DMS114 treated with DMSO at 0.1 percent for 48 hours (cell line): ENCODE results near the gene SLC45A1.
"Not testable (repeated sequence)": the region's sequence is repeated elsewhere in the genome, so short reads cannot be mapped to it uniquely, and the experiment has no call there.

Experiments used
- DNase-seq: peaks from one replicate; lab custom pipeline; 2025; ENCODE audit not compliant: unreplicated experiment; lab: John Stamatoyannopoulos, UW

SLC45A1 gene

DNA sequence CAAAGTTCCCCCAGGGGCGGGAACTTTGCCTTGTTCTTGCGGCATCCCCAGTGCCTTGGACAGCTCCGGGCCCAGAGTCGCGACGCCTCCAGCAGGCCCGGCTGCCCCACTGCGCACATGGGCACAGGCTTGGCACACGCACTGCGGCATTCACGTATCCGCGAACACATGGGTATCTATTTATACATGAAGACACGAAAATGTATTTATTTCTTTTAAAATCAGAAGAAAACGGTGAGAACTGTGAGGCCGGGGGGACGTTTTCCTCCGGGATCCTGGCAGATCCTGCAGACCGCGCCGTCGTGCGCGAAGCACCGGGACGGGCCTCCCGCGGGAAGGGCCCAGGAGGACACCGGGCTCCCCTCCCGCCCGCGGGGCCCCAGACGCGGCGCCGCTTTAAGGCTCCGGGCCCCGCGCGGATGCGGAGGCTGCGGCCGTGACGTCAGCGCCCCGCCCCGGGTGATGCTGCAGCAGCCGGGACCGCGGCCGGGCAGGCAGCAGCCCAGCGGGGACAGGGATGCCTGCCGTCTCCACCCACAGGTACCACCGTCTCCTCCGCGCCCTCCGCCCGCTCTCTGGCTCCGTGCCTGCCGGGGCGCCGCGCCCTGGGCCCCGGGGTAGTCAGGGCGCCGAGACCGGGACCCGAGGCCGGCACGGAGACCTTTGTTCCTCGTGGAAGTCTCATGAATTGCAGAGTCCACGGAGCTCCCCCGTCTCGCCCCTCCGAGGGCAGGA lies at the start of gene SLC45A1:
SLC45A1 (plus strand) TSS at position 468 of the 735 bp plus-strand sequence. CDS start 6,216 bp downstream, outside the sequence.
- DNase-seq = peak; percentile 10

DNA sequence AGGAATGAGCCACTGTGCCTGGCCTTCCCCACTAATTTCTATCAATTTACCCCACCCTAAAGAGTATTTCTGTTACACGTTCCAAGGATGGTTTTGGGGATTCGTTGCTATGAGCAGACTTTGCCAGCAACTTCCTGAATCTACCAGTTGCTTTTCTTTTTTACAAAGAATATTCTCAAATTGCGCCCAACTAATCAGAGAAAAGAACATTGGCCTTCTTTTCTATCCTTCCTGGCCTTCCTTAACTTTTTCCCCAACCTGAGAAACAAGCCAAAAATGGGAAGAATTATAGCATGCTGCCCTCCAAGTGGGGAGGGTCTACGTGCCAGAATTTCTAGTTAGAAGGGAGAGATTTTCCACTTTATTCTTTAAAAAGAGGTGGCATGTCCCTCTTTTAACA lies 44.9 kb upstream of the SLC45A1 start:
- no peak for DNase-seq

DNA sequence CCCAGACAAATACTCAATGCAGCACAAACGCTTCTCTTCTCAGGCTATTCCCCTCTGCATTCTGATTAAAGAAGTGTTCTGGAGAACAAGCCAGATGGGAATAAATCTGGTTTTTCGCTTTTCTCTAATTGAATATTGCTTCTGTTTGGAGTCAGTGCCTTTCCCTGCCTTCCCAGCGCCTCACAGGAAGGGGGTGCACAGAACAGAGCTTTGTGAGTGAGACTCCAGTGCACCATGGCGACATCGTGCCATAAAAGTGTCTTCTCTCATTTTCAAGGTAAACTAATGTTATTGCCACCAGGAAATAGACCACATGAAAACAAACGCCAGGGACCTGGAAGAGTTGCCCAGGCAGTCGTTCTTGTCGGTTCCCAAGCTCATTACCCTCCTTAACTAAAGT lies 43.6 kb upstream of the SLC45A1 start:
- DNase-seq = no peak

DNA sequence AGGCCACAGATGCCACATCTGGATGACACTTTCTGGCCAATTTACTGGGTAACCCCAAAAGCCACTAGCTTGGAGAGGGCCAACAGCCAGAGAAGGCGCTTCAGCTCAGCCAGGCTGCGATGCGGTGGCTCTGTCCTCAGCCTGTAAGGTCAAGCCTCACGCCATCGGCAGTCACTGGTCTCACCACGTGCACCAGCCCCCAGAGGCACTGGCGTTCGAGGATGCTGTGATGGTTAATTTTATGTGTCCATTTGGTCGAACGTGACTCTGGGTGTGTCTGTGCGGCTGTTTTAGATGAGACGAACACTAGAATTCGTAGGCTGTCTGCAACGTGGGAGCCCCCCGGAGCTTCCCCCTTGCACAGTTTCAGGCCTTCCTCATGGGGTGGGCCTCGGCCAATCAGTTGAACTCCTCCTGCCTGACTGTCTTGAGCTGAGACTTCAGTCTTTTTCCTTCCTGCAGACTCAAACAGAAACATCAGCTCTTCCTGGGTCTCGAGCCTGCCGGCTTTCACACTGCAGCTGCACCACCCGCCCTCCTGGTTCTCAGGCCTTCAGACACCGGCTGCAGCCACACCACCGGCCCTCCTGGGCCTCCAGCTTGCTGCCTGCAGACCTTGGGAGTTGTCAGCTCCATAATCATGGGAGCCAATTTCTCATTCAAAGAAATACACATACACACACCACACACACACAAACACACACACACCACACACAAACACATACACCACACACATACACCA lies 41.6 kb upstream of the SLC45A1 start:
- no peak for DNase-seq

DNA sequence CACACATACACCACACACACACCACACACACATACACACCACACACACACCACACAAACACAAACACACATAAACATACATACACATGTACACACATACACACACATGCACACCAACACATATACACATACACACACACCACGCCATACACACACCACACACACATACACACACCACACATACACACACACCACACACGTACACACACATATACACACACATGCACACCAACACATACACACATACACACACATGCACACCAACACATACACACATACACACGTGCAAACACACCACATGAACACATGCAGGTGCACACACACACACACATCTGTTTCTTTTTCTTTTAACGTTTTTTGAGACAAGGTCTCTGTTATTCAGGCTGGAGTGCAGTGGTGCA lies 41.0 kb upstream of the SLC45A1 start:
- no peak for DNase-seq

DNA sequence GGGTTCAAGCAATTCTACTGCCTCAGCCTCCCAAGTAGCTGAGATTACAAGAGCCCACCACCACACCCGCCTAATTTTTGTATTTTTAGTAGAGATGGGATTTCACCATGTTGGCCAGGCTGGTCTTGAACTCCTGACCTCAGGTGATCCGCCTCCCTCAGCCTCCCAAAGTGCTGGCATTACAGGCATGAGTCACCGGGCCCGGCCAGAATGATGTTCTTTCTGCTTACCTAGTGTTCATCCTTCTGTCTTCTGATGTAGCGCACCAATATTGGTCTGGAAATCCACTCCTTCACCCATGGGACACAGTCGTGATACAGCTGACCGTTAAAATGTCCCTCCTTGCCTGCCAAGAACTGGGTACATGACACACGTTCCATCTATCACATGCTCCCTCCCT lies 39.2 kb upstream of the SLC45A1 start:
- DNase-seq = not testable (repeated sequence)

DNA sequence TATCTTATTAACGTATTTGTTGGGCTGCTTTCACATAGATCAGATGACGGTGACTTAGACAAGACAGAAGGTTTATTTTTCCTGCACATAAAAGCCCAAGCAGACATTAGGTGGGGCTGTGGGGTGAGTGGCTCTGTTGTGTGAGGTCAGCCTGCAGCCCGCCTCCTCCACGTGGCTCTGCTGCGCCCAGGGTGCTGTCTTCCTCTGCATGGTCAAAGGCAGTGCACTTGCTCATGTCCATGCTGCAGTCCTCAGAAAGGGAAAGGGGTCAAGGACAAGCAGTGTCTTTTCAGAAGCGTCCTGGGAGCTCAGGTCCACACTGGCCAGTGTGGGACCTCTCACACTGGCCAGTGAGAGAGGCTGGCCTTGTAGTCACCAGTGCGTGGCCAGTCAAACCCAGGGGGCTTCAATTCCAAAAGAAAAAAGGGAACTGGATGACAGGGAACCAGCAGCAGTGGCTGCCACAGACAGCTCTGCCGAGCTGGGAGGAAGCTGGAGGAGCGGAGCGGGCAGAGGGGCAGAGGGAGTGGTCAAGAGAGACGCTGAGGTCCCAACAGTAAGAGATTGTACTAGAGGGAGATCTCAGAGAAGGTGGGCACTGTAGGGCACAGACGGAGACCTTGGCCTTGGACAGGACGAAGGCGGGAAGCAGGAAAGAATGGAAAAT lies 35.9 kb upstream of the SLC45A1 start:
- DNase-seq = no peak

DNA sequence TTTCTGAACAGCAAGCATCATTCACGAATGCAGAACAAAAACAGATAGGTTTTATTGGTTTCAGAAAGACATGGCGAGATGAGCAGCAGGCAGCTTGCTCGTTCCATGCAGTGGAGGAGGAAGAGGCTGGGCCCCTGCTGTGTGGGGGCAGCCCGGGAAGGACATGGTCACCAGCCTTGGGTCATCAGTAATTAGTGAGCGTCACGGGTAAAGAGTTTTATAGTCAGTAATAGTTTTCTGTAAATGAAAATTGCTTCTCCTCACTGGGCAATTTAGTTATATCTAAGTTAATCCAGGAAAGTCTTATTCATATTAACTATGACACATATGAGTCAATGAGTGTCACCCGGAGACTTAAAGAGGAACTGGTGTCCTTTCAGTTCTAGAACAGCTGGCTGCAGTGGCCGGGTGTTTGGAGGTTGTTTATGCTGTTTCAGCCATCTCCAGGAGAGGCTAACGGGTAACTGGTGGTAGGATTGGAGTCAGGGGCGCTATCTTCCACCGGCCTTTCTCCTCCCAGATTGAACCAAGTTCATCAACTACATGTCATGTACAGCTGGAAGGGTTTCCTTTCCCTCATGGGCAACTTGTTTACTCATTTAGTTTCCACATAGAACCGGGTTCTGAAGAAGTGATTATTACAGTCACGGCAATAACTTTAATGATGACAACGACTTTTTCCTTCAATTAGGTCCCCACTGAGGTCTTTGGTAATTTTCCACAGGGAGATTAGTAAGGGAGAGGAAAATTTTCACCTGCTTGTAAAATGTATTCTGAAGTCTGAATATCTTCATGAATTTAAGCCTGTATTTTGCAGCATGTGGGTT lies 34.6 kb upstream of the SLC45A1 start:
- no peak for DNase-seq

DNA sequence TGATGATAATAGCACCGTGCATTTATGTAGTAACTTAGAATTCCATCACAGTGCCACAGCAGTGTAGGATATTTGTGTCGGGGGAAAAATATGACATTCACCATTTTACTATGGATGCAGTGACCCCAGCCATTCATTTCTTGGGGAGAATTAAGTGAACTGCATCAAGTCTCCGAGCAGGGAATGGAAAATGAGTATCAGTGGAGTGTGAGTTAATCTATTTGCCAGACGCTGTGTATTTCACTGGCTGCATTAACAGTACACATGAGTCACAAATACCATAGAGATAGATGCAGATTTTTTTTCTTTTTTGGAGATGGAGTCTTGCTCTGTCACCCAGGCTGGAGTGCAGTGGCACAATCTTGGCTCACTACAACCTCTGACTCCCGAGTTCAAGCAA lies 33.8 kb upstream of the SLC45A1 start:
- no peak for DNase-seq

DNA sequence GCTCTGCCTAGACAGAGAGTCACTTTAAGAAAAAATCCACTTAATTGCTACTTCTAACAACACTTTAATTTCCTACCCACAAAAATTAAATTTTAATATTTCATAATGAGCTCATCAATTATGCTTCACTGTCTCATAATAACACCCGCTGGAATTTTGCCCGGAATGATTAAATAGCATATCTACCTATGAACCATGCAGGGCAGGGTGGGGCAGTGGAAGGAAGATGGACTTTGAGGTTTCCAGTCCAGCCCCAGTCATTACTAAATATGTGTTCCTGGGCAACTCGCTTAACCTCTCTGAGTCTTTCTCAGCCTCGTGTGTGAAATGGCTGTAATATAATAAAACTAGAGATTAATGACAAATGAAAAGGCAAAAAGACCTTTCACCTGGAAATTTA lies 32.8 kb upstream of the SLC45A1 start:
- DNase-seq = no peak

DNA sequence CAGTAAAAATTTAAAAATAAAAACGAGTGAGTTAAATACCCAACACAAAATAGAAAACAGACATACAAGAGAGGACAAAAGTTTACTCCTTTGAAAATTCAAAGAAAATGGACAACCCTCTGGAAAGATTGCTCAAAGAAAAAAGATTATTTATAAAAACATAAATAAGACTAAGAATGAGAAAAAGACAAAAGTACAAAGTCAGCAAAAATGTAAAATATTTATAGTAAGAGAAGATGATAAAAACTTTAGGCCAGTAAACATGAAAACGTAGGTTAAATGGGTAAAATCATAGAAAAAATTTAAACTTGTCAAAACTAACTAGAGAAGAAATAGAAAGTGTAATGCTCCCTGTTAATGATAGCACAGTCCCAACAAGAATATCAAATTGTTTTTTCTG lies 31.9 kb upstream of the SLC45A1 start:
- no peak for DNase-seq

DNA sequence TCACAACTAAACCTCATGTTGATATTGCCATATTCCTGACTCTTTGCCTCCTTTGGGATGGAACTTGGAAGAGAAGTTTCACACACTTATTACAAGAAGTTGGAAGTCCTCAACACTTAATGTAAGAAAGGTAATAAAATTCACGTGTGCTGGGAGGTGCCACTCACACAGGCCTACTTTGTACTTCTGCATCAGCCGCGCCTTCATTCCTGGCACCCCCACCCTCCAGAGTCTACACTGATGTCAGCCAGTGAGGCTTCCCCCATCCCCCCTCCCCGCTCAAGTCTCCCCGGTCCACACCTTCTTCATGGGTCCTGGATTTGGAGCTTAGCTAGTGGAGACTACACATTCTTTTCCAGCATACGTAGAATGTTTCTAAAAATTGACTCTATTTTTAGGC lies 24.8 kb upstream of the SLC45A1 start:
- DNase-seq = no peak

DNA sequence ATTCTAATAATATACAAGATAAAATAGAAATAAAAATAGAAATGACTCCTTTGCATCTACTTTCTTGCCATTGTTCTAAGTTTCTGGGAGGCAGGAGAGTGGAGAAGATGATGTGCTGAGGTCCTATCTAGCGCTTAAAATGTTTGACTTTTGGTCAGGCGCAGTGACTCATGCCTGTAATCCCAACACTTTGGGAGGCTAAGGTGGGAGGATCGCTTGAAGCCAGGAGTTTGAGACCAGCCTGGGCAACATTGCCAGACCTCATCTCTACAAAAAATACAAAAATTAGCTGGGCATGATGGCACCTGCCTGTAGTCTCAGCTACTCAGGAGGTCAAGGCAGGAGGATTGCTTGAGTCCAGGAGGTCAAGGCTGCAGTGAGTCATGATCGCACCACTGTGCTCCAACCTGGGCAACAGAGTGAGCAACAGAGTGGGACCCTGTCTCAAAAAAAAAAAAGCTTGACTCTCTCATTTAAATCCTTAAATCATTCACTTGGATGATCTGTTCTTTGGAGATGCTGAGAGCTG lies 24.2 kb upstream of the SLC45A1 start:
- DNase-seq = no peak

DNA sequence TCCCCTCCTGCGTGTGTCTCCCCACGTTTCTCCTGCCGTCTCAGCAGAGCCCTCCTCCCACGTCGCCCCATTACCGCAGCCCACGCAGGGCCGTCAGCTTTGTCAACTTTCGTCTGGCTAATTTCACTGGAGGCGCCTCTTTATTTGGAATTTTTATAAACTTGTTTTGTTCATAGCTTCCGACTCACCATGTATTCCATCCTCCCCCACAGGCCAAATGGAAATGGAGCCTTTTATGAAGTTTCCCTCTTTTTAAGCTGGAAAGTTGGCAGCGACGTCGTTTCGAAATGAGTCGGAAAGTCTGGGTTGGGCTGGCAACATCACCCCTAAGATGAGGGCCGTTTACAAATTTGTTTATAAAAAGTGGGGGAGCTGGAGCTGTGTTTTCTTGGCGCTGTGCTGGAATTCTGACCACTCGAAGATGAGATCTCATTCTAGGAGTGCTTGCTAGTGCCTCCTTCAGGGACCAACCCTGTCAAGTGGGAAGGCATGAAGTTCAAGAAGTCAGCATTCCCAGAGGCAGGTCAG lies 23.7 kb upstream of the SLC45A1 start:
- DNase-seq = no peak

DNA sequence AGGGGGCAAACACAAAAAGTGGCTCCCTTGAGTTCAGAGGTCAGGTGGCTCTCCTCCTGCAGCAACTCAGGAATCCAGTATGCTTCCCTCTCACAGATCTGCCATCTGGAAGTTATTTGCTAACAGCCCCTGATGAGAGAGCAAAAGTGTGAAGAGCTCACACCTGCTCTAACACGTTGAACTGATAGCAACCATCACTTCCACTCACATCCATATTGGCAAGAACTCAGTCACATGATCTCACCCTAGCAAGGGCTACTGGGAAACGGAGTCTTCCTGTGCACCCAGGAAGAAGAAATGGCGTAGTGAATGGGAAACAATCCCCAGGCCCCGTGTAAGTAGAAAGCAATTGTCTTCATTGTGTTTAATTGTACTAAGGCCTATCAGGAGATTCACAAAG lies 20.7 kb upstream of the SLC45A1 start:
- no peak for DNase-seq

DNA sequence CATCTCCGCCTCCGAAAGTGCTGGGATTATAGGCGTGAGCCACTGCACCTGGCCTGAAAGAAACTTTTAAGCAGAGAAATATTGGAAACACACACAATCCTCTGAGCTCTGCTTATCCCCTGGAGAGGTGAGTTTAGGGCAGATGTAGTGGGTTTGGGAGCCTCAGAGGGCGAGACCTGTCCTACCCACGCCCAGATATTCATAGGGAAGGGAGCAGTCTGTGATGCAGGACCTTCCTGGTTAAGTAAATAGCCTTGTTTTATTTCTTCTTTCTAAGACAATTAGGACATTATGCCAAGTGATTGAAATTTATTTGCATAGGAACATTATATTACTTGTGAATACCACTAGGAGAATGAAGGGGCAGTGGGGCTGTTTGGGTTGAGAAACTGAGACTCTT lies 18.0 kb upstream of the SLC45A1 start:
- DNase-seq = no peak

DNA sequence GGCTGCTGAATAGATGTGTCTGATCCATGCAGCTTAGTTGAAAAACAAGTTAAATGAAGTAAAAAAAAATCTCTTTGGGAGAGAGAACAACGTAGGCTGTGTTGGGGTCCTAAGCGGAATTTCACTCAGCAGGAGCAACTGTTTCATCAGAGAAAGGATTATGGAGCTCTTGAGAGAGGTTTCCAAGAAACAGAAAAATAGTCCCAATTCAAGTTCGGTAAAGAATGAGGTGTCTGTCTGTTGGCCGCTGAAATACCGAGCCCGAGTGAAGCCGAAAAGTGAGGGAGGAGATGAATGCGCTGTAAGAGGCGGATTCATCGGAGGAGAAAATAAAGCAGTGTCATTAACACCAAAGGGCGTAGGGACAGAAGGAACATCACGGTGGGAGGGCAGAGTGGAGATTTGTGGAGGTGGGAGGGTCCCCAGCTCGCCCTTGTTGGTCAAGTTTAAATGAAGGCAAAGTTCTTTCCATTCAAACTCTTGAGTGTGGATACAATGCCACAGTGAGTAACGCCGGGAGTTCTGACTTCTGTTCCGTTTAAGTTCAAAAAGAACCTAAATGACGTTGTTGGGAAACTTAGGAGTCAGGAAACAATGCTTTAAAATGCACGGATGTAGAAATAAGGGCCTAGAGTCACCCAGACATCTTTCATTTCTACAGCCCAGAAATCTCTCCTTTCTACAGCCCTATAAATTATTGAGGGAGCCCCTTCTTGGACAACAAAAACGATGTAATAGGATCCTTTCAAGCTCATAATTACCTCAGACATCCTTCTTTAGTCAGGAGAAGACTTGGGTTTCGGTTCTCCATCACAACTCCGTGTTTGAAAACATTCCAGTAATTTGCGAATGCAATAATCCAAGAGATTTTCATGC lies 15.6 kb upstream of the SLC45A1 start:
- DNase-seq = no peak

DNA sequence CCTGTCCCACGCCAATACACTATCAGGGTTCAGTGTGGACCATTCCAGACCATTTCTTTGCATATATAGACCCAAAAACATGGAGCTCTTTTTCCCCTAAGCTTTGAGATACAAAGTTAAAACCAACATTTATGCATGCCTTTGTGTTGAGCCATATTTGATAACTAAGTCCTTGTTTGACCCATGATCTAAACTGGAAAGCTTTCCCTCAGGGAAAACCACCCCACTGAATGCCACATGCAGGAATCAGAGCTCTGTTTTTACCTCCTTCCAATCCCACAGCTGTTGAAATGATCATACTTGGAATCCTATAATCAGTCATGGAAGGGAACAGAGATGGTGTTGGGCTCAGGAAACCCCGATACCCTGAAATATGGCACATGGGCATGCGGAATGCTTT lies 14.8 kb upstream of the SLC45A1 start:
- DNase-seq = no peak

DNA sequence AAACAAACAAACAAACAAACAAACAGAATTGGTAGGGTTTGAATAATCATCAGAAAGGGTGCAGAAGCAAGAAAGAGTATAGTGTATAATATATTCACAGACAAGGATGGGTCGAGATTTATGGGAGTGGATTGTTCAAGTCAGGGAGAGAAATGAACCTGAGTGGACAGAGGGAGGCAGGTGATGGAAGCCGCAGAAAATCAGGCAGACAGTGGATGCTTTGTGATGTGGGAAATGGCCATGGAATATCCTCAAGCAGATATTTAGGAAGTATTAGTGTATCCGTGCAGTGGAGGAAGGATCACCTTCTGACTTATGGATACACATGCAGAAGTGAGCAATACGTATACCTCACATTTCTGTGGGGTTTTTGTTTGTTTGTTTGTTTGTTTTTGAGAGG lies 14.0 kb upstream of the SLC45A1 start:
- no peak for DNase-seq

DNA sequence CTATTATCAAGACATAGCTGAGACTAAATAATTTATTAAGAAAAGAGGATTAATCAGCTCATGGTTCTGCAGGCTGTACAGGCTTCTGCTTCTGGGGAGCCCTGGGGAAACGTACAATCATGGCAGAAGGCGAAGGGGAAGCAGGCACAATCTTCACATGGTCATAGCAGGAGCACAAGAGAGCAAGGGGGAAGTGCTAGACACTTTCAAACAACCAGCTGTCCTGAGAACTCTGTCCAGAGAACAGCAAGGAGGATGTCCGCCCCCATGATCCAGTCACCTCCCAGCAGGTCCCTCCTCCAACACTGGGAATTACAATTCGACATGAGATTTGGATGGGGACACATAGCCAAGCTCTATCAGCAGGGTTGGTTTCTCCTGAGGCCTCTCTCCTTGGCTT lies 10.3 kb upstream of the SLC45A1 start:
- DNase-seq = no peak
